ENCODE measurements around the gene MRGPRX1.
"Not testable (repeated sequence)": the region's sequence is repeated elsewhere in the genome, so short reads cannot be mapped to it uniquely, and the experiment has no call there.

Gene MRGPRX1

GRCh38 chr11:18939314-18939713 is at the start of gene MRGPRX1:
MRGPRX1 (minus strand) TSS chr11:18939414; CDS start chr11:18934784, 4,630 bp downstream.
- no peak for DNase-seq

- no peak for DNase-seq
Observed at GRCh38 chr11:18987454-18988231, 48.4 kb upstream of the MRGPRX1 start.

- peak; percentile 16 for DNase-seq
Observed at GRCh38 chr11:18986744-18987143, 47.5 kb upstream of the MRGPRX1 start.

GRCh38 chr11:18981897-18982296 is 42.7 kb upstream of the MRGPRX1 start:
- DNase-seq = no peak

- no peak for DNase-seq
Observed at GRCh38 chr11:18974192-18974591, 35.0 kb upstream of the MRGPRX1 start.

- DNase-seq = no peak
Observed at GRCh38 chr11:18972336-18972735, 33.1 kb upstream of the MRGPRX1 start.

- DNase-seq = no peak
Observed at GRCh38 chr11:18969720-18970119, 30.5 kb upstream of the MRGPRX1 start.

- DNase-seq = no peak
Observed at GRCh38 chr11:18958221-18958910, 19.2 kb upstream of the MRGPRX1 start.

- DNase-seq = no peak
Observed at GRCh38 chr11:18956630-18957029, 17.4 kb upstream of the MRGPRX1 start.

- no peak for DNase-seq
Observed at GRCh38 chr11:18936002-18936673, 3.1 kb downstream of the MRGPRX1 start.

GRCh38 chr11:18934195-18934814 is 4.9 kb downstream of the MRGPRX1 start:
- DNase-seq = no peak

GRCh38 chr11:18927550-18928322 is 11.5 kb downstream of the MRGPRX1 start:
- DNase-seq = no peak

- DNase-seq = not testable (repeated sequence)
Observed at GRCh38 chr11:18925426-18925825, 13.8 kb downstream of the MRGPRX1 start.

GRCh38 chr11:18912883-18913282 is 26.3 kb downstream of the MRGPRX1 start:
- no peak for DNase-seq

- no peak for DNase-seq
Observed at GRCh38 chr11:18907391-18907790, 31.8 kb downstream of the MRGPRX1 start.

GRCh38 chr11:18900637-18901036 is 38.6 kb downstream of the MRGPRX1 start:
- DNase-seq = not testable (repeated sequence)

GRCh38 chr11:18900151-18900611 is 39.0 kb downstream of the MRGPRX1 start:
- DNase-seq = peak; percentile 6

GRCh38 chr11:18891712-18892111 is 47.5 kb downstream of the MRGPRX1 start:
- not testable (repeated sequence) for DNase-seq

- DNase-seq = no peak
Observed at GRCh38 chr11:18890615-18891014, 48.6 kb downstream of the MRGPRX1 start.

All from NCI-H187 treated with DMSO at 0.1 percent for 48 hours (cell line).